LoVo (cell line): ENCODE data around the gene TRIM51G.
"Not testable (repeated sequence)": the region's sequence is repeated elsewhere in the genome, so short reads cannot be mapped to it uniquely, and the experiment has no call there.

ENCODE experiments used
- DNase-seq: peaks from one replicate; pipeline ENCODE4 v3.0.0-alpha.2; 2016; ENCODE audit warnings: low spot score

The TRIM51G gene

DNA sequence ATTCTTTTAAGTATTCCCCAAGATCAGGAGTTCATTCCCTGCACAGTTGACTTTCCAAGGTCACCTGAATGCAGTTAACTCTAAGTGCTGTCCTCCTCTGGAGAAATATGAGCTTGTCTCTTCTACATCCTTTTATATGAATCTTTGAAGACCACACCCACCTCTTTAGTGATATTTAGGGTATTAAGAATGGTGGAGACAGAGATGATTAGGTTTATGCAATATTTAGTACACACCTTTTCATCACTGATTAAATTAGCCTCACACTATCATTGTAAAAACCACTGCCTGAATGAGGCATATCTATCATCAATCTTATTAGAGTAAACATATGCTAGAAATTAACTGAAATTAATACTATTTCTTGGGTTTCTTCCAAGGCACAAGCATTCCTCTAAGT, at the start of gene TRIM51G:
TRIM51G (minus strand) TSS at position 101 of the 400 bp plus-strand sequence. CDS start 2,190 bp downstream, outside the sequence.
- DNase-seq: not testable (repeated sequence)

GRCh38 chr11:49028523-49028922, 44.8 kb upstream of the TRIM51G start, which contains the start of gene TRIM49B:
TSS of gene TRIM49B (plus strand) at chr11:49028823. CDS start at chr11:49031600, 2,777 bp downstream.
- not testable (repeated sequence) for DNase-seq

GRCh38 chr11:48968592-48968991, 15.1 kb downstream of the TRIM51G start:
- not testable (repeated sequence) for DNase-seq

DNA sequence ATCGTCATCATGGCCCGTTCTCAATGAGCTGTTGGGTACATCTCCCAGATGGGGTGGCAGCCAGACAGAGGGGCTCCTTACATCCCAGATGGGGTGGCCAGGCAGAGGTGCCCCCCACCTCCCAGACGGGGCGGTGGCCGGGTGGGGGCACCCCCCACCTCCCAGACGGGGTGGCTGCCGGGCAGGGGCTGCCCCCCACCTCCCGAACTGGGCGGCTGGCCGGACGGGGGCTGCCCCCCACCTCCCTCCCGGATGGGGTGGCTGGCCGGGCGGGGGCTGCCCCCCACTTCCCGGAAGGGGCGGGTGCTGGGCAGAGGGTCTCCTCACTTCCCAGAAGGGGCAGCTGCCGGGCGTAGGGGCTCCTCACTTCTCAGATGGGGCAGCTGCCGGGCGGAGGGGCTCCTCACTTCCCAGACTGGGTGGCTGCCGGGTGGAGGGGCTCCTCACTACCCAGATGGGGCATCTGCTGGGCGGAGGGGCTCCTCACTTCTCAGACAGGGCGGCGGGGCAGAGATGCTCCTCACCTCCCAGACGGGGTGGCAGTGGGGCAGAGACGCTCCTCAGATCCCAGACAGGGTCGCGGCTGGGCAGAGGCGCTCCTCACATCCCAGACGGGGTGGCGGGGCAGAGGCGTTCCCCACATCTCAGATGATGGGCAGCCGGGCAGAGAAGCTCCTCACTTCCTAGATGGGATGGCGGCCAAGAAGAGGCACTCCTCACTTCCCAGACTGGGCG, 28.2 kb downstream of the TRIM51G start:
- not testable (repeated sequence) for DNase-seq

DNA sequence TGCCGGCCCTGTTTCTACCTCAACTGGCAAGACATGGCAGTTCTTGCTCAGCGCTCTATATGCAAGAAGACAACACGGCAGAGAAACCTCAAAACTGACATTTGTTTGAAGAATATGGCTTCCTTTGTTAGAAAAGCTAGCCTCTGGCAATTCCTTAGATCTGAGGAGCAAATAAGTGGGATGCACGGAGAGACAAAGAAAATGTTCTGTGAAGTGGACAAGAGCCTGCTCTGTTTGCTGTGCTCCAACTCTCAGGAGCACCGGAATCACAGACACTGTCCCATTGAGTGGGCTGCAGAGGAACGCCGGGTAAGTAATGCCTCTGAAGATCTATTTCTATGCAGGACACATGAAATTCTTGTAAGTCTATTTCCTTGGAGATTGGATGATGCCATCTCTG, 37.9 kb downstream of the TRIM51G start:
- DNase-seq: not testable (repeated sequence)
